ENCODE results near the gene NEUROD4.
A peak's percentile ranks its signal among the peaks of the same experiment; 100 is the strongest.
"Not testable (repeated sequence)": the region's sequence is repeated elsewhere in the genome, so short reads cannot be mapped to it uniquely, and the experiment has no call there.

The NEUROD4 gene, protein sequence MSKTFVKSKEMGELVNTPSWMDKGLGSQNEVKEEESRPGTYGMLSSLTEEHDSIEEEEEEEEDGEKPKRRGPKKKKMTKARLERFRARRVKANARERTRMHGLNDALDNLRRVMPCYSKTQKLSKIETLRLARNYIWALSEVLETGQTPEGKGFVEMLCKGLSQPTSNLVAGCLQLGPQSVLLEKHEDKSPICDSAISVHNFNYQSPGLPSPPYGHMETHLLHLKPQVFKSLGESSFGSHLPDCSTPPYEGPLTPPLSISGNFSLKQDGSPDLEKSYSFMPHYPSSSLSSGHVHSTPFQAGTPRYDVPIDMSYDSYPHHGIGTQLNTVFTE

DNA sequence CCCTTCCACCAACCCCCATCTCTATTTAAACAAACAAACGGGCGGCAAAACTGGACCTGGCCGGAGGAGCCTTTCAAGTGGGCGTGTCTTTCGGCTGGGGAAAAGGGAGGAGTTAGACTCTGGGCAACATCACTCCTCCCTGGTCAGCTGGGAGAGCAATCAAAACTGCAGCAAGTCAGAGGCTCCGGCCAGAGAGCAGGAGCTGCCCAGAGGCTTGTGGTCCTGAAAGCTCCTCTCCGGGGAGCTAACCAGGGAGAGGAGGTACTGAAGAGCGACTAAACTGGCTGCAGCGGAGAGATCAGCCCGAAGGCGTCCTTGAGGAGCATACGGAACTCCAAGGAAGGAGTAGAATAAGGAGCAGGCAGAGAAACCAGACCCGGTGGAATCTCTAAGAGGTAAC lies at the start of gene NEUROD4:
Gene NEUROD4 (plus strand): TSS at position 191 of the 400 bp plus-strand sequence. CDS start 6,466 bp downstream, outside the sequence.
- peak; percentile 39 for DNase-seq (ENCODE audit: low read depth)

DNA sequence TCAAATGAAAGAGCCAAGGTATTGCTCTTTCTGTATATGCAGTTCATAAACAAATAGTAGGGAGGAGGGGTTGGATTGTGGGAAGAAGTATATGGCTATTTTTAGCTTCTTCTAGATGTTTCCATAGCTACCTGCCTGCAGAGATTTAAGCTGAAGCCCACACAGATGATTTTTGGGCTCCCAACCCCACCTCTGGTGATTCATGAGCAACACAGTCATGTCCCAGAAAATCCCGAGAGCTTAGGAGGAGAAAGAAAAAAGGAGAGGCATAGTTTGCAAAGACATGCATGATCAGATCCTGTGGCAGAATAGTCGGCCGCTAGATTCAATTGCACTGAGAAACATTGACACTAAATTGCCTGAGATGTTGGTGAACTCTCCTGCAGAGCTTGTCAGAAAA lies 49.0 kb upstream of the NEUROD4 start:
- DNase-seq (ENCODE audit: low read depth): no peak

DNA sequence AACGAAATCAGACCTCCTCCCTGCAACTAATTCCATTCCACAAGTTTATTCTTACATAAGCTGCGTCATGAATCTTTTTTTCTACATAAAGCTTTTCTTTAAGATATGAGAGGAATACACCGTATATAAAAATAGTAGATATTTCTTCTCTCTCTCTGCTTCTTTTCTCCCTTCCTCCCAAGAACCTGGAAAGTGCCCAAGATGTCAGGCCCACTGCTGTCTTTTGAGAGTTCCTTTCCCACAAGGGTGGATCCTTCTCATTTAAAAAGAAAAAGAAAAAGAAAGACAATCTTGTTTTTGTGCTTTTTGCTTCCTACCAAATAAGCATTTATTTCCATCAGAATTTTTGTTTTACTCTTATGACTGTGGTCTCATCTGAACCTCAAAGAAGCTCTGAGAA lies 46.2 kb upstream of the NEUROD4 start:
- no peak for DNase-seq (ENCODE audit: low read depth)

DNA sequence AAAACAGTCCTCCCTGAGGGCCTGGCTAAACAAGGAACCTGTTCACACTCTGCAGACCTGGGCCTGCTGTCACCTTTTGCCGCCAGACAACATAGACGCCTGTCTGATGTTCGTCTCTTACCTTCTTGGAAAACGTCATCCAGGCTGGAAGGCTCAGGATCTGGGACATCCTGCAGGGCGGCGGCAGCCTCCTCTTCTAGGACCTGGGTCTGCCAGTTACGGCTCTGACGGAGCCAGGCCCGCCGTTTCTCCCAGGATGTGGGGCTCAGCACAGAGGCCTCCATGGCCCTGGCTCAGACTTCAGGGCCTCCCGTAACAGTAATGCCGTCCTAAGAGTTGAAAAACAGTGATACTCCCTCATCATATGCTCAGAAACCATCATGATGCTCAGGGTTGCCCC lies 45.5 kb upstream of the NEUROD4 start:
- no peak for DNase-seq (ENCODE audit: low read depth)

DNA sequence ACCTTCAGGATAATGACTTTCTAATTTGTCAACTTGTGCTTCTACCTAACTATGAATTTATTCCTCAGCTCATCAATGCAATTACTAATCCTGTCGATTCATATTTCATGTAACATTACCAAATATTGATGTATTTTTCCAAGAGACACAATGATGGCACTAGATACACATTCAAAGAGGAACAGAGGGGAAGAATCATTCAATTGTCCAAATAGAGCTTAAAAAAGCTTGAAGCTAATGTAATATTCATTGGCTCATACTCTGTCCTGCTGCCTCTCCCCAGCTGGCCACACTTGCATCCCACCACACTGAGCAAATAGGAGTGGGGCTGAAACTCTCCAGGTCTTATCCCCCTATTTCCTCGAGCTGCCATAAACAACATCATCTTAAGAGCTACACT lies 44.5 kb upstream of the NEUROD4 start:
- no peak for DNase-seq (ENCODE audit: low read depth)

DNA sequence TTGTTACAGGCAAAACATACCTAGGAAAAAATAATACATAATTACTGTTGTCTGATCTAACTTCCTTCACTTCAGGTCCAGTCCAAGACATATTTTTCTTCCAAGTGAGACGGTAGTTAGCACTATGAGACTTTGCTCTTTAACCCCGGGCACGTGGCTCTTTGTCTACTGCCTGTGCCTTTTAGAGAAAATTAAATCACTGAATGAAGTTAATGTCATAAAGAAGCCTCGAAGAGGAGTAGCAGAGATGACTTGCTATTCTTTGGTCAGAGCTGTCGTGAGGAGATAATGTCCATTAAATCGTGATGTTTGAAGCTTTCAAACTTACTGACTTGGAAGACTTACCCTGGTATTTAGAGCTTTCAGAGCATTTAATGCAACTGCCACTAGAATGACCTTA lies 43.9 kb upstream of the NEUROD4 start:
- no peak for DNase-seq (ENCODE audit: low read depth)

DNA sequence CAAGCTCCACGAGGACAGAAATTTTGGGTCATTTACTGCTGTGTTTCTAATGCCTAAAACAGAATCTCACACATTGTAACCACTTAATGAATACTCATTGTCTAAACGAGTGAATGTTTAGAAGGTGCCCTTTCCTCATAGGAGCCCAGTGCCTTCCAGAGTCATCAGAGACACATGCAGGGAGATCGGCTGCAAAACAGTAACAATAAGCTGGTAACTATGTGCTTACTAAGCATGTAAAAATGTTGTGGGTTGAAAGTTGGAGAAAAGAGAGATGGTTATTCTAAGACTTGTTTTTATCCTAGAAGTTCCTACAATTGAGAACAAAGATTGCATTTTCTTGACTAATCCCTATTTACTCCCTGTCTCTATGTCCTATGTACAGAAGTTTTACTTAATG lies 42.6 kb upstream of the NEUROD4 start:
- DNase-seq (ENCODE audit: low read depth): peak; percentile 71

DNA sequence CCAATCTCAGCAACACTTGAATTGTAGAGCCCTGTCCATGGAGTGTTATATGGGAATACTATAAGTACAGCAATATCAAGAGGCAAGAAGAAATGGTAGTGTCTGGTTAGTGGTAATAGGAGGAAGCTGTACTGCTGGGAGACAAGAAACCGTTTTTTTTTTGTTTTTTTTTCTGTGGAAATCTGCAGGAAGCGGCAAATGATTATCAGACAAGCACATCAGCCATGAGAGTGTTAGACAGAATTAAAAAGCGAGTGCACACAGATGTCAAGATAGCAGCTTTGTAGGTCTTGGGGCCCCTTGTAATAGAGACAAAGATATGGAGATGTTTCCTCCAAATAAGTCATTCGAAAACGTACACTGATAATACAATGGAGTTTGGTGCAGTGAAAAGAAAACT lies 41.9 kb upstream of the NEUROD4 start:
- DNase-seq (ENCODE audit: low read depth): no peak

DNA sequence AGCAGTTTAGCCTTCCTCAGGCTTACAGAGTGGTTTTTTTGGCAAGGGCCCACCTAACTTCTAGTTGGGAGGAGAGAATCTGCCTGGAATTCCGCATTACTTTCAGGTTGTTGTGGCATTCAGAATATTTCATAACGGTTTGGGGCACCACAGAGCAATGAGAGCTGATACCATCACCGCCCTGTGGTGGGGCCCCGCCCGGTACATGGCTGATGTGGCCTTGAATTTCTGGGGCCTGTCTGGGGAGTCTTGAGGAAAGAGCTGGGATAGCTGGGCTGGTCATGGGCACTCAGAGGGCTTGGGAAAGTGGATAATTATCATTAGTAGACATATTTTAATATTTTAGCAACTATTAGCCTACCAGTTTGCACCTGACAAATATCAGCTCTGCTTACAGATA lies 39.4 kb upstream of the NEUROD4 start:
- DNase-seq (ENCODE audit: low read depth): no peak

DNA sequence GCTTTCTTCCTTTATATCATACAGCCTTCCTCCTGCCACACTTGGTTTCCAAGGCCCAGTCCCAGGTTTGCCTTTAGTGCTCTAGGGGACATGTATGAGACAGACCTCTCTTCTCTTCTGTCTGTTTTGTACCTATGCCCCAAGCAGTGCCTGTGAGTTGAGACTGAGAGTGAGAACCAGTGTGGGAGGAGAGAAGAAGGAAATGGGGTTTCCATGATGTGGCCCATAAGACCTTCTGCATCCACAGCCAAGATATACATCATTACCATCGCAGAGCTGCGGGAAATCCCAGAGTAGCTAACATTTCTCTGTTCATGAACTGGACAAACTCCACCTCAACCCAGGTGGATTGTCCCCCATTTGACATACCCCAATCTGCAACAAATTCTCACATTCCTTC lies 38.0 kb upstream of the NEUROD4 start:
- DNase-seq (ENCODE audit: low read depth): no peak

DNA sequence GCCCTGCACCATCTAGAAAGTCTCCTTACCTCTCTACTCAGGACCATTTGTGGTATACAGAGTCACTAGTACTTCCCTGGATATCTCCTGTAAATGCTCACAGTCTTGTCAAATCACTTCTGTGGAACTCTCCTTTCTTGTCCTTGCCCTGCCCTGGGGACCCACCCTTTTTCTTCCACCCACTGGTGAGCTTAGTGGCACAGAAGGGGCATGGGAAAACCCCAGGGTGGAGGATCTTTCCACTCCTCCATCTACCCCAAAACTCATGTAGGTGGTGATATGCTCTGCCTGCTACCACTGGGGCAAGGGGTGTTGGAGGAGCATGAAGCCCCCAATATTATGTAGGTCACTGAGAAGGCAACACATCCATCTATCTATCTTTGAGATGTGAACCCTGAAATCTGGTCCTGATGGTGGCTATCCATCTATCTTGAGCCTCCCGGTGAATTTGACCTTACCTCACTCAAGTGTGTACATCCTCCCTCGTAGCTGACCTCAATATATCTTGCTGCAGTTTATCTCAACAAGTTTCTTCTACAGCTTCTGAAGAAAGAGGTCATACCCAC lies 36.2 kb upstream of the NEUROD4 start:
- DNase-seq (ENCODE audit: low read depth): no peak

DNA sequence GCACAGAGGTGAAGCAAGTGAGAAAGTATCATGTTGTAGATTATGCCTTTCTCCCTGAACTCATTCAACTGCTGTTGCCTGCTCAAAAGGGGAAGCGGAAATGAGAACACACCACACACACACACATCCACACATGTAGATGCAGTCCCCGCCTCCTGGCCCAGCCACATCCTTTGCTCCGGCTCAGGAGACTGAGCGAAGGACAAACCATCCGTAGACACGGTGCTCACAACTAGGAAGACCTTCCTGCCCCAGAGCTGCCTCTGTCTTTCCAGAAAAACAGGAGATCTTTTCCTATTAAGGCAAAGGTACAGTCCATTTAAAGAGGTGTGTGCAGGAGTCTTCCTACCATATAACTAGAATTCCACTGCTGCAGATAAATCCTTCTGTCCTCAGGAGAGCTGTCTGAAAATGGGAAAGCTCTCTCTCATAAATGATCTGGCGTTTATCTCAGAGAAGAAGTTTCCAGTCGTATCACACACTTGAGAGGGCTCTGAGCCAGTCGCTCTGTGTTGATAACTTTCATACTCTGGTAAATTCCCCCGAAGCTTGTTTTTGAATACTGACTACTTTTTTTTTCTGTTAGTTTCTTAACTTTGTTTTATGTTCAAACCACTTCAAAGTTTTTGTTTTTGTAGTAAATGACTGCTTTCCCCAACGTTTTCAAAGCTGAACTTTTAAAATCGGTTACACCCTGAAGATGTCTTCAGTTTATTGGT lies 35.0 kb upstream of the NEUROD4 start, which contains the start of gene TESPA1:
Gene TESPA1 (minus strand): TSS at position 105 of the 719 bp plus-strand sequence. CDS start 10,200 bp downstream, outside the sequence.
- no peak for DNase-seq (ENCODE audit: low read depth)

DNA sequence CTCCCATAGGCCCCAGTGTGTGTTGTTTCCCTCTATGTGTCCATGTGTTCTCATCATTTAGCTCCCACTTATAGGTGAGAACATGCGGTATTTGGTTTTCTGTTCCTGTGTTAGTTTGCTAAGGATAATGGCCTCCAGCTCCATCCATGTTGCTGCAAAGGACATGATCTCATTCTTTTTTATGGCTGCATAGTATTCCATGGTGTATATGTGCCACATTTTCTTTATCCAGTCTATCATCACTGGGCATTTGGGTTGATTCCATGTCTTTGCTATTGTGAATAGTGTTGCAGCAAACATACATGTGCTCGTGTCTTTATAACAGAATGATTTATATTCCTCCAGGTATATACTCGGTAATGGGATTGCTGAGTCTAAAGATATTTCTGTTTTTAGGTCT lies 33.0 kb upstream of the NEUROD4 start:
- DNase-seq (ENCODE audit: low read depth): not testable (repeated sequence)

DNA sequence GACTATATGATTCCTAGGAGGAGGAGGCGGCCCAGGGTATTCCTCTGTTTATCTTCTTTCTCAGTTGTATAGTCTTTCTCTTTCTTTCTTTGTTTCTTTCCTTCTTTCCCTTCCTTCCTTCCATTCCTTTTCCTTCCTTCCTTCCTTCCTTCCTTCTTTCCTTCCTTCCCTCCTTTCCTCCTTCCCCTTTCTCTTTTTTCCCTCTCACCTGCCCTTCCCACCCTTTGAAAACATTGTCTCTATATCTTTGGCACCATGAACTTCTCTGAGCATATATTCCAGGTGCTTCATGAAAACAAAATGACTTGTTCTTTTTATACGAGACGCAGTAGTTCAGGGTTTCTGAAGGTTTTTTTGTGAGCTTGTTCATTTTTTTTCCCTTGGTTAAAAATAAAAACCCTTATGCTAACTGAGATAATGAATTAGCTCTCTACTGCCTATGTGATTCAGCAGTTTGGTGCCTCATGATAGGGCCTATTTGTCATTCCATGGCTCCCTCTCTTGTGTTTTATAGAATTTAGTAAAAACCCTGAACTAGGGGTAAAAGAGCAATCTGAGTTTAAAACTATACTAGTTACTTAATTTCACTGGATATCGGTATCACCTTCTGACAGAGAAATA lies 32.1 kb upstream of the NEUROD4 start:
- DNase-seq (ENCODE audit: low read depth): no peak

DNA sequence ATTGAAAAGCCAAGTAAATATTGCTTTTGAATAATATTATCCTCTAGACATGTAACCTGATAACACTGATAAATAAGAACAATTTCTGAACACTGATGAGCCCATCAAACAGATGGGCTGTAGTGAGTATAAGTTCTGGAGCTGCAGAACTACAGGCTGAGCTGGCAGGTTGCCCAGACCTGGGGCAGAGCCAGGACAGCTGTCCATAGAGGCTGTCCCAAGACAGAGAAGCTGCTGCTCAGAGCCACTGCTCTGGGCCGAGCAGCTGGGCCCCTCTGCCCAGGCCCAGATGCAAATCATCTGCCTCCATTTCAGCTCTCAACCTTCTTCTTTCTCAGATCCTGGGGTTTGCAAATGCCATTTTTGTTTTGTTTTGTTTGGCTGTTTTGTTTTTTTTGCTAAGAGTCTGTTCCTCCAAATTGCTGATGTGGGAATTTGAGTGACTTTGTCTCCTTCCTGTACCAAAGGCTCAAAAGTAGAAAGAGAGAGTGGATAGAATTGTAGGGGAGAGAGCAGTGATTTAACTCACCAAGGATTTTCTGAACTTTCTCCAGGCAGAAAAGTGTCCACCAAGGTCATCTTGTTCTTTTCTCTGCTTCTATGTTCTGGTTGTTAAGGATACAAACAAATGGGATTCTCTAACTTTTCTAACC lies 31.2 kb upstream of the NEUROD4 start:
- DNase-seq (ENCODE audit: low read depth): no peak

DNA sequence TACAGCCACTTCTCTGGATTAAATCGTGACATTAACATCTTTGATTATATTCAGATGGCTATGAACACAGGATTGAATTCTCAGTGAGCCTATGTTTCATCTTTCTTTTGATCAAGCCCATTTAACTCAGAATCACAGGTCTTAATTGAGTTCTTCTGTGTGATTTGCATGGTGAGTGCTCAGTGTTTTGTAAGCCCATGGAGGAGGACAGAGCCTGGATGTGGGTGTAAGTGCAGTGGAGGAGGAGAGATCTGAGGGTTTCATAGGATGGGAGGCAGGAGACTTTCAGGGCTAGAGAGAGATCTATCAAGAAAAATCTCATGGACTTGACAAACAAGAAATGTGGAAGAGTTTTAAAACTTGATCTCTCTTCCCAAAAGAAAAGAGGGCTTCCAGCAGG lies 29.9 kb upstream of the NEUROD4 start:
- DNase-seq (ENCODE audit: low read depth): no peak

DNA sequence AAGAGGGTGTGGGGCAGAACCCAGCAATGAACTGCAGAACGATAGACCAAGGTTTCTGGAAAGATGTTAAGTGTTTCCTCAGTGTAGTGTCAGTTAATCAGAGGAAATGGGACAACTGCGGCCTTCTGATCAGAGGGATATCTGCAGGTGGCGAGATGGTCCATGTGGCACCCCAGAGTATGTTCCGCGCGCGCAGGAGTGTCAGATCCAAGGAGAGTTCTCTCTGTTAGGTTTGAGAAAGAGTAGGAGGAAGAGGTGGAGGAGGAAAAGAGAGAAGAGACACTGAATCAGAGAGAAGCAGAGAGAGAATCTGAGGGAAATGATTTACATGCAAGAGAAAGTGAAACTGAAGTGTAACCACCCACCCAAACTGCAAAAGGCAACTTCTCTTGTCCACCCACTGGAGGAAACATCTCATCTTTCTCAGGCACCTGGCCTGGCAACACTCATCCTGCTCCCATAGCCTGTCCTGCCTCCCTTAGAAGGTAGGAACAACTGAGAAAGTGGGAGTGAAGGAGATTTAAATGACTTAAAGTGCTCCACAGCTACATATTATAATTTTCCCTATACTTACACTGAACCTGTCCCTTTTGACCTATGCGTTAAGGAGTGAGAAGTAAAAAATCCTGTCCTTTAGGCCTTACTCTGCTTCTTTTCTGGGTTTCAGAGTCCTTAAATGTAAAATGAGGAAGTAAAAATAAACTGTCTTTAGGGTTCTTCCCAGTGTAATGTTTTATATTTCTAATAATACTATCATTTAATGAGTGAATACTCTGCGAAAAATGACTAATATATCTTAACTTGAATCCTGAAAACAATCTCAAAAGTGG lies 28.4 kb upstream of the NEUROD4 start:
- DNase-seq (ENCODE audit: low read depth): no peak

DNA sequence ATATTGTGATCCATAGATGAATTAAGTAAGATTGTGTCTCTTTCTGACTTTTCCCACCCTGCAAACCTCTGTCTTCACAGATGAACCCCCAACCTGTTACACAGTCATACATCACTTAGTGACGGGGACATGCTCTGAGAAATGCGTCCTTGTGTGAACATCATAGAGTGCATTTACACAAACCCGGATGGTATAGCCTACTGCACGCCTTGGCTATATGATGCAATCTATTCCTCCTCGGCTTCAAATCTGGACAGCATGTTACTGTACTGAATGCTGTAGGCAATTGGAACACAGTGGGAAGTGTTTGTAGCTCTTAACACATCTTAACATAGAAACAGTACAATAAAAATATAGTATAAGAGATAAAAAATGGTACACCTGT lies 27.8 kb upstream of the NEUROD4 start:
- no peak for DNase-seq (ENCODE audit: low read depth)

DNA sequence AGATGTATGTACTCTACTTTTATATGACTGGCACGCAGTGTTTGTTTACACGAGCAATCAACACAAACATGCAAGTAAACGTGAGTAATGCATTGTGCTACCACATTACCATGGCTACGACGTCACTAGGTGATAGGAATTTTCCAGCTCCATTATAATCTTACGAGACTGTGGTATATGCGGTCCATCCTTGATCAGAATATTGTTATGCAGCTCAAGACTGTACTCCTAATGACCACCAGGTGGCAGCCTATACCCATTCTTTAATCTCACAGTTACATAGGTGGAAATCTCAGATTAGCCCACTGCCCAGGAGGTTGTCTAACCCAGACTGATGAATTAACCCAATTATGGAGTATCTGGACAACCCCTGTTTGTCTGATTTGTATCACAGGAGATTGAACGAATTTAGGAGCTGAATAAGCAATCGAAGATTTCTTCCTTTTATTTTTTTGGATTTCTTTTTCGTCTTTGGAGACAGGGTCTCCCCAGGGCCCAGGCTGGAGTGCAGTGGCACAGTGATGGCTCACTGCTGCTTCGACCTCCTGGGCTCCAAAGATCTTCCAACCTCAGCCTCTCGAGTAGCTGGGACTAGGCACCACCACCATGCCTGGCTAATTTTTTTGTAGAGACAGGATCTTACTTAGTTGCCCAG lies 26.5 kb upstream of the NEUROD4 start:
- peak; percentile 29 for DNase-seq (ENCODE audit: low read depth)

DNA sequence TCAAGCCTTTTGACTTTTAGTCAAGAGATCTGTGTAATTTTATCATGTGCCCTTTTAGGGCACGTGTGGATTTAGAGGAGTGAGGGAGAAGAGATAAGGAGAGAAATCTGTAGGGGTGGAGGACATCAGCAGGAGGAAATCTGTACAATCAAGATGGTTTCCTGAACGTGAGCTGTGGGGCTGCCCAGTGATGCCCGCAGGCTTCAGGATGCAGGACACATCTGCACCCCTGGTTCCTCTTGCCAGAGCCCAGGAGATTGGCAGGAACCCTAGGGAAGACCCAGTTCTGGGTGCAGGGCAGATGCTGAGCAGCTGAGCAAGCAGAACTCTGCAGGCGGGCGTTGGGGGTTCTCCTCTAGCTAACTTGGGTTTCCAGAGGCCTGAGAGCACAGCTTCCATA lies 23.6 kb upstream of the NEUROD4 start:
- DNase-seq (ENCODE audit: low read depth): no peak

Measured in stromal cell of bone marrow (primary cell).